ENCODE data around the gene METTL26. TPM values are rescaled to one million over a fixed set of nuclear protein-coding genes. Genes with fewer than 3 reads are reported as not detected.

Gene METTL26
- total RNA-seq, 1 donor, result 76.0 TPM

GRCh38 chr16:660459-661183 is 24.5 kb upstream of the METTL26 start:
- H3K9me3 ChIP-seq (ENCODE audit: low read depth, low read length), result no peaks in the 10 kb centered on the region
- DNase-seq (ENCODE audit: insufficient read length, low spot score, missing footprints), result peak; percentile 99
- no peaks in the 10 kb centered on the region for H3K27me3 ChIP-seq (ENCODE audit: insufficient read depth, low read length)
- H3K4me2 ChIP-seq (ENCODE audit: insufficient read depth, low read length), result peak overlapping the region; percentile 69
- H3K4me3 ChIP-seq (ENCODE audit: insufficient read depth, low read length), result peak overlapping the region; percentile 45
- no peaks in the 10 kb centered on the region for H3K79me2 ChIP-seq (ENCODE audit: insufficient read depth, low read length)
- H3K27ac ChIP-seq (ENCODE audit: low read depth, low read length), result no peak overlapping the region
- H4K20me1 ChIP-seq (ENCODE audit: insufficient read depth, low read length), result no peaks in the 10 kb centered on the region
- peak overlapping the region; percentile 72 for H2AFZ ChIP-seq (ENCODE audit: low read length)
- H3K4me1 ChIP-seq (ENCODE audit: insufficient read depth, low read length), result no peaks in the 10 kb centered on the region
- peaks cover 5% of the 10 kb centered on the region for H3K36me3 ChIP-seq (ENCODE audit: insufficient read depth, low read length)
- TF ChIP-seq CTCF (IDR thresholded peaks at IDR 0.05; ENCODE audit: extremely low read depth, low read depth, low read length), result peak; percentile 41

- H3K27ac ChIP-seq (ENCODE audit: low read depth, low read length), result no peak overlapping the region
- no peak for TF ChIP-seq CTCF (IDR thresholded peaks at IDR 0.05; ENCODE audit: extremely low read depth, low read depth, low read length)
- H3K4me1 ChIP-seq (ENCODE audit: insufficient read depth, low read length), result no peaks in the 10 kb centered on the region
- no peak for DNase-seq (ENCODE audit: insufficient read length, low spot score, missing footprints)
- H3K27me3 ChIP-seq (ENCODE audit: insufficient read depth, low read length), result no peaks in the 10 kb centered on the region
- H3K79me2 ChIP-seq (ENCODE audit: insufficient read depth, low read length), result no peaks in the 10 kb centered on the region
- peak overlapping the region; percentile 69 for H3K4me2 ChIP-seq (ENCODE audit: insufficient read depth, low read length)
- H4K20me1 ChIP-seq (ENCODE audit: insufficient read depth, low read length), result no peaks in the 10 kb centered on the region
- no peaks in the 10 kb centered on the region for H3K9me3 ChIP-seq (ENCODE audit: low read depth, low read length)
- H3K36me3 ChIP-seq (ENCODE audit: insufficient read depth, low read length), result peaks cover 7% of the 10 kb centered on the region
- no peak overlapping the region for H2AFZ ChIP-seq (ENCODE audit: low read length)
- H3K4me3 ChIP-seq (ENCODE audit: insufficient read depth, low read length), result no peak overlapping the region
Observed at GRCh38 chr16:660132-660458, 24.0 kb upstream of the METTL26 start.

GRCh38 chr16:659618-660017 is 23.5 kb upstream of the METTL26 start:
- DNase-seq (ENCODE audit: insufficient read length, low spot score, missing footprints), result no peak
- no peaks in the 10 kb centered on the region for H4K20me1 ChIP-seq (ENCODE audit: insufficient read depth, low read length)

More at GRCh38 chr16:659618-660017, 23.5 kb upstream of the METTL26 start:
- no peak for TF ChIP-seq CTCF (IDR thresholded peaks at IDR 0.05; ENCODE audit: extremely low read depth, low read depth, low read length)
- H3K4me3 ChIP-seq (ENCODE audit: insufficient read depth, low read length), result no peak overlapping the region
- H3K36me3 ChIP-seq (ENCODE audit: insufficient read depth, low read length), result peaks cover 7% of the 10 kb centered on the region
- no peaks in the 10 kb centered on the region for H3K27me3 ChIP-seq (ENCODE audit: insufficient read depth, low read length)
- H3K79me2 ChIP-seq (ENCODE audit: insufficient read depth, low read length), result no peaks in the 10 kb centered on the region
- no peak overlapping the region for H3K27ac ChIP-seq (ENCODE audit: low read depth, low read length)
- H3K4me2 ChIP-seq (ENCODE audit: insufficient read depth, low read length), result no peak overlapping the region
- H2AFZ ChIP-seq (ENCODE audit: low read length), result no peak overlapping the region
- H3K4me1 ChIP-seq (ENCODE audit: insufficient read depth, low read length), result no peaks in the 10 kb centered on the region
- no peaks in the 10 kb centered on the region for H3K9me3 ChIP-seq (ENCODE audit: low read depth, low read length)

Data from osteoblast (primary cell).